SKM-1 (cell line): ENCODE measurements around the gene ALG9.
"Not testable (repeated sequence)": the region's sequence is repeated elsewhere in the genome, so short reads cannot be mapped to it uniquely, and the experiment has no call there.

Experiments used
- DNase-seq: peaks from one replicate; lab custom pipeline; 2025; ENCODE audit not compliant: unreplicated experiment; lab: John Stamatoyannopoulos, UW

The ALG9 gene

GRCh38 chr11:111885053-111885452 is 13.7 kb upstream of the ALG9 start:
- not testable (repeated sequence) for DNase-seq

- DNase-seq = no peak
These were observed 10.8 kb upstream of the ALG9 start for GRCh38 chr11:111882202-111882601.

GRCh38 chr11:111879637-111879960 is 8.2 kb upstream of the ALG9 start:
- no peak for DNase-seq

- peak; percentile 98 for DNase-seq
These were observed 7.7 kb upstream of the ALG9 start, which contains the start of the genes CFAP68 and FDXACB1 for GRCh38 chr11:111878849-111879636. Gene CFAP68, plus strand, starts transcription at chr11:111879541. Its CDS starts 20 bp downstream, at chr11:111879561. Gene FDXACB1, minus strand, starts transcription at chr11:111879165. Its CDS starts 33 bp downstream, at chr11:111879132.

GRCh38 chr11:111878385-111878848 is 7.0 kb upstream of the ALG9 start:
- DNase-seq = no peak

- DNase-seq = no peak
These were observed 346 bp upstream of the ALG9 start for GRCh38 chr11:111871693-111872161.

GRCh38 chr11:111870522-111870885 is 877 bp downstream of the ALG9 start:
- peak; percentile 36 for DNase-seq

GRCh38 chr11:111870113-111870512 is 1.3 kb downstream of the ALG9 start:
- DNase-seq = no peak

GRCh38 chr11:111860257-111860656 is 11.1 kb downstream of the ALG9 start:
- no peak for DNase-seq

- DNase-seq = no peak
These were observed 15.9 kb downstream of the ALG9 start for GRCh38 chr11:111855506-111855905.

GRCh38 chr11:111852103-111852502 is 19.3 kb downstream of the ALG9 start:
- DNase-seq = no peak

- DNase-seq = no peak
These were observed 19.7 kb downstream of the ALG9 start for GRCh38 chr11:111851636-111852035.

- DNase-seq = no peak
These were observed 20.3 kb downstream of the ALG9 start for GRCh38 chr11:111851067-111851466.

GRCh38 chr11:111849631-111850030 is 21.8 kb downstream of the ALG9 start:
- no peak for DNase-seq

GRCh38 chr11:111846636-111847035 is 24.7 kb downstream of the ALG9 start:
- DNase-seq = no peak

- no peak for DNase-seq
These were observed 25.3 kb downstream of the ALG9 start for GRCh38 chr11:111846063-111846462.

GRCh38 chr11:111845276-111846028 is 25.9 kb downstream of the ALG9 start:
- DNase-seq = peak; percentile 46

GRCh38 chr11:111843661-111844060 is 27.7 kb downstream of the ALG9 start:
- DNase-seq = no peak

GRCh38 chr11:111841370-111842053 is 29.9 kb downstream of the ALG9 start:
- peak; percentile 11 for DNase-seq

GRCh38 chr11:111840143-111840542 is 31.2 kb downstream of the ALG9 start:
- DNase-seq = no peak

GRCh38 chr11:111838054-111838453 is 33.3 kb downstream of the ALG9 start:
- DNase-seq = no peak
